Measurements from ENCODE around the gene SLC25A51.
"Not testable (repeated sequence)": the region's sequence is repeated elsewhere in the genome, so short reads cannot be mapped to it uniquely, and the experiment has no call there.

Gene SLC25A51

GRCh38 chr9:37902796-37903646 is 906 bp downstream of the SLC25A51 start:
- no peak for DNase-seq (ENCODE audit: low read depth)

- DNase-seq (ENCODE audit: low read depth) = no peak
Measured at GRCh38 chr9:37902131-37902530, 1.8 kb downstream of the SLC25A51 start.

GRCh38 chr9:37899041-37899440 is 4.9 kb downstream of the SLC25A51 start:
- no peak for DNase-seq (ENCODE audit: low read depth)

- DNase-seq (ENCODE audit: low read depth) = no peak
Measured at GRCh38 chr9:37897665-37898064, 6.3 kb downstream of the SLC25A51 start.

- DNase-seq (ENCODE audit: low read depth) = no peak
Measured at GRCh38 chr9:37892063-37892462, 11.9 kb downstream of the SLC25A51 start.

GRCh38 chr9:37891042-37891441 is 12.9 kb downstream of the SLC25A51 start:
- not testable (repeated sequence) for DNase-seq (ENCODE audit: low read depth)

- no peak for DNase-seq (ENCODE audit: low read depth)
Measured at GRCh38 chr9:37889536-37889935, 14.4 kb downstream of the SLC25A51 start.

- not testable (repeated sequence) for DNase-seq (ENCODE audit: low read depth)
Measured at GRCh38 chr9:37887977-37888583, 15.8 kb downstream of the SLC25A51 start.

GRCh38 chr9:37880916-37881479 is 22.9 kb downstream of the SLC25A51 start:
- no peak for DNase-seq (ENCODE audit: low read depth)

GRCh38 chr9:37876376-37876775 is 27.6 kb downstream of the SLC25A51 start:
- no peak for DNase-seq (ENCODE audit: low read depth)

- DNase-seq (ENCODE audit: low read depth) = no peak
Measured at GRCh38 chr9:37873955-37874354, 30.0 kb downstream of the SLC25A51 start.

- no peak for DNase-seq (ENCODE audit: low read depth)
Measured at GRCh38 chr9:37870799-37871176, 33.1 kb downstream of the SLC25A51 start.

GRCh38 chr9:37870081-37870798 is 33.7 kb downstream of the SLC25A51 start:
- DNase-seq (ENCODE audit: low read depth) = no peak

GRCh38 chr9:37862530-37862929 is 41.4 kb downstream of the SLC25A51 start:
- no peak for DNase-seq (ENCODE audit: low read depth)

- no peak for DNase-seq (ENCODE audit: low read depth)
Measured at GRCh38 chr9:37859043-37859442, 44.9 kb downstream of the SLC25A51 start.

GRCh38 chr9:37856551-37856950 is 47.4 kb downstream of the SLC25A51 start:
- no peak for DNase-seq (ENCODE audit: low read depth)

GRCh38 chr9:37852222-37852621 is 51.7 kb downstream of the SLC25A51 start:
- no peak for DNase-seq (ENCODE audit: low read depth)

- peak; percentile 64 for DNase-seq (ENCODE audit: low read depth)
Measured at GRCh38 chr9:37840560-37841194, 63.2 kb downstream of the SLC25A51 start.

- DNase-seq (ENCODE audit: low read depth) = no peak
Measured at GRCh38 chr9:37839496-37840461, 64.1 kb downstream of the SLC25A51 start.

Measured in non-pigmented ciliary epithelial cell (primary cell).